ENCODE data around the gene CALN1.

GRCh38 chr7:72072901-72073300 is 339.2 kb downstream of the CALN1 start:
- TF ChIP-seq GATA3 (IDR thresholded peaks at IDR 0.05; ENCODE audit: low read depth, low read length) (no peak), GATA2 (IDR thresholded peaks at IDR 0.05; ENCODE audit: low read depth, low read length) (no peak)

Measured in SH-SY5Y (cell line).